Body of pancreas (tissue), 4 donors: Measurements from ENCODE around the gene IFNA13. TPM values are rescaled to one million over a fixed set of nuclear protein-coding genes. Genes with fewer than 3 reads are reported as not detected.
"Not testable (repeated sequence)": the region's sequence is repeated elsewhere in the genome, so short reads cannot be mapped to it uniquely, and the experiment has no call there.

ENCODE experiments used
- ATAC-seq: fragments of 150-250 bp; one replicate; pipeline ENCODE4 v1.9.1; 2016
- DNase-seq, 4 donors: peaks; one replicate each; pipeline ENCODE4 v3.0.0-alpha.2; 2019
- H3K27ac ChIP-seq, 4 donors: fragments of 200-600 bp; sonication (generic); 1 replicate in 3 of 4; 2 replicates in 1 of 4; pipeline versions ENCODE4 v1.5.1 to v1.6.1; 2016 to 2019; ENCODE audit warnings: mild to moderate bottlenecking in 1 of 4, mixed read lengths in 1 of 4, moderate library complexity in 1 of 4
- H3K27me3 ChIP-seq, 2 donors: fragments of 200-600 bp; sonication (generic); one replicate each; pipeline ENCODE4 v1.6.0; 2016; ENCODE audit warnings: mild to moderate bottlenecking in 1 of 2
- H3K36me3 ChIP-seq, 2 donors: fragments of 200-600 bp; sonication (generic); replicated peaks in 1 of 2; 2 replicates each; pipeline ENCODE4 v1.5.1; 2016; ENCODE audit warnings: low read depth in 2 of 2; ENCODE audit not compliant: insufficient read depth in 1 of 2
- H3K4me1 ChIP-seq: fragments of 200-600 bp; sonication (generic); one replicate; pipeline ENCODE4 v1.6.0; 2016
- H3K4me3 ChIP-seq, 2 donors: fragments of 200-600 bp; sonication (generic); 1 replicate in 1 of 2; 2 replicates in 1 of 2; pipeline ENCODE4 v1.5.1; 2016 to 2019
- H3K9me3 ChIP-seq, 3 donors: fragments of 200-600 bp; sonication (generic); 1 replicate in 2 of 3; 2 replicates in 1 of 3; pipeline ENCODE4 v1.5.1; 2016
- CTCF ChIP-seq, 7 experiments: fragments of 450-650 bp in 4 of 7; fragments of 200-600 bp in 3 of 7; sonication (generic) in 3 of 7; IDR thresholded peaks; one replicate each; pipeline ENCODE4 v1.5.1; 2016 to 2019; ENCODE audit warnings: antibody characterized with exemption in 7 of 7
- POLR2A ChIP-seq, 3 donors: fragments of 450-650 bp; IDR thresholded peaks; one replicate each; pipeline ENCODE4 v1.6.1; 2016; ENCODE audit warnings: antibody characterized with exemption in 3 of 3, mild to moderate bottlenecking in 2 of 3
- WGBS, 2 donors: methylation state at CpG; one replicate each; pipeline ENCODE4 v1.1.5; 2017; 5-methylcytosine and 5-hydroxymethylcytosine counted together
- intact Hi-C: fragments of 100-400 bp; cut with DNase I; formaldehyde crosslinking; loops from one replicate; pipeline ENCODE4 v1.15.1; 2023
- total RNA-seq, 2 donors: library from RNA; depleted of rRNA; stranded (reverse); fragments of >200 nt; gene quantifications; one replicate each; pipeline ENCODE4 v1.1.0, GENCODE V29; 2016

IFNA13 gene
- total RNA-seq, 2 donors from 2014 or later = not detected

GRCh38 chr9:21385131-21385670, 17.3 kb upstream of the IFNA13 start, which contains the start of gene IFNA2:
Gene IFNA2 (minus strand): TSS chr9:21385398. CDS start chr9:21385329, 69 bp downstream.
- TF ChIP-seq POLR2A (IDR thresholded peaks at IDR 0.05) (no peak), CTCF (IDR thresholded peaks at IDR 0.05) (no peak)
- DNase-seq (no peak), ATAC-seq (no peak)
- Histone ChIP-seq H3K4me1 (no peaks in the 10 kb centered on the region), H3K27ac (no peak within 1 kb of the TSS), H3K27me3 (peaks cover 0 to 5% of the 10 kb centered on the region in 2 donors), H3K36me3 (no peaks in the 10 kb centered on the region), H3K9me3 (no peaks in the 10 kb centered on the region), H3K4me3 (no peak within 1 kb of the TSS)
- 32 to 38% methylated on average over 1 of the region's 1 CpG for WGBS, 2 donors
- intact Hi-C loops = no loop called here

- ATAC-seq = no peak
These were observed 15.8 kb upstream of the IFNA13 start for GRCh38 chr9:21383627-21384026.

GRCh38 chr9:21381448-21382339, 13.8 kb upstream of the IFNA13 start:
- DNase-seq (no peak), ATAC-seq (no peak)
- Histone ChIP-seq H3K27ac (no peak overlapping the region), H3K9me3 (no peaks in the 10 kb centered on the region), H3K4me1 (no peaks in the 10 kb centered on the region), H3K27me3 (peaks cover 0 to 5% of the 10 kb centered on the region in 2 donors), H3K4me3 (no peak overlapping the region), H3K36me3 (no peaks in the 10 kb centered on the region)
- intact Hi-C loops = no loop called here
- no peak for TF ChIP-seq CTCF (IDR thresholded peaks at IDR 0.05)
- no peak for TF ChIP-seq POLR2A (IDR thresholded peaks at IDR 0.05)
- WGBS, 2 donors = 46 to 49% methylated on average over 5 of the region's 5 CpGs

More at GRCh38 chr9:21383627-21384026, 15.8 kb upstream of the IFNA13 start:
- 28 to 31% methylated on average over 4 of the region's 4 CpGs for WGBS, 2 donors
- TF ChIP-seq POLR2A (IDR thresholded peaks at IDR 0.05) = no peak
- no peak for TF ChIP-seq CTCF (IDR thresholded peaks at IDR 0.05)
- H3K9me3 ChIP-seq = no peaks in the 10 kb centered on the region
- peaks cover 0 to 5% of the 10 kb centered on the region in 2 donors for H3K27me3 ChIP-seq
- H3K4me1 ChIP-seq = no peaks in the 10 kb centered on the region
- H3K4me3 ChIP-seq = no peak overlapping the region
- intact Hi-C loops = no loop called here
- H3K36me3 ChIP-seq = no peaks in the 10 kb centered on the region
- DNase-seq = no peak
- H3K27ac ChIP-seq = no peak overlapping the region

- H3K4me3 ChIP-seq, ATAC-seq, H3K36me3 ChIP-seq, DNase-seq, intact Hi-C loops, H3K27me3 ChIP-seq, H3K4me1 ChIP-seq, H3K9me3 ChIP-seq, H3K27ac ChIP-seq: not testable (repeated sequence)
- WGBS, 2 donors = 40 to 57% methylated on average over 4 of the region's 4 CpGs
These were observed 3.6 kb upstream of the IFNA13 start for GRCh38 chr9:21371467-21371866.

- H3K27ac ChIP-seq, intact Hi-C loops, ATAC-seq, H3K4me3 ChIP-seq, H3K4me1 ChIP-seq, H3K36me3 ChIP-seq, H3K27me3 ChIP-seq, DNase-seq, H3K9me3 ChIP-seq: not testable (repeated sequence)
- WGBS, 2 donors = 84 to 90% methylated on average over 1 of the region's 2 CpGs
These were observed 688 bp downstream of the IFNA13 start for GRCh38 chr9:21367169-21367568.
